HG03045 (cell line): ENCODE measurements around the gene DOCK4.

Experiments used
- ATAC-seq: cut with Tn5 transposase; IDR thresholded peaks from one replicate; pipeline ENCODE4 v1.9.1; 2021; ENCODE audit warnings: mild to moderate bottlenecking, moderate library complexity; ENCODE audit not compliant: unreplicated experiment

DOCK4 gene

DNA sequence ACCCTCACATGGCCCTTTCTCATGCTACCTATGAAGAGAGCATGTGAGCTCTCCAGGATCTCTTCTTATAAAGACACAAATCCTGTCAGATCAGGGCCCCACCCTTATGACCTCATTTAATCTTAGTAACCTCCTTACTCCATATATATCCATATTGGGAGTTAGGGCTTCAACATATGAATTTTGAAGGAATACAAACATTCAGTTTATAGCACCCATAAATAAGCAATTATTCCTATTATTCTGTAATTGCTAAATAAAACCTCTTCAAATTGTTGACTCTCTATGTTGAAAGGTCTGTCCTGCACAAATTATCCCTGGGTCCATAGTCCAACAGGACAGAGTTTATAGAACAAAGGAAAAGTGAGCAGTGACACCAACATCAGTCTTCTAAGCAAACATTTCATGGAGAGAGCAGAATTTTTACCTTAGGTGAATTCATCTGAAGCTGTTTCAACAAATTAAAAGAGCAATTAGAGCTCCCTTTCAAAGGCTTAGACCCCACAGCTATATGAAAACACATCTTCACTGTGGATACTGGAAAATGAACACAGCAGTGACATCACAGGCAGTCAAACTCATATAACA, 12.2 kb downstream of the DOCK4 start:
- ATAC-seq = no peak

DNA sequence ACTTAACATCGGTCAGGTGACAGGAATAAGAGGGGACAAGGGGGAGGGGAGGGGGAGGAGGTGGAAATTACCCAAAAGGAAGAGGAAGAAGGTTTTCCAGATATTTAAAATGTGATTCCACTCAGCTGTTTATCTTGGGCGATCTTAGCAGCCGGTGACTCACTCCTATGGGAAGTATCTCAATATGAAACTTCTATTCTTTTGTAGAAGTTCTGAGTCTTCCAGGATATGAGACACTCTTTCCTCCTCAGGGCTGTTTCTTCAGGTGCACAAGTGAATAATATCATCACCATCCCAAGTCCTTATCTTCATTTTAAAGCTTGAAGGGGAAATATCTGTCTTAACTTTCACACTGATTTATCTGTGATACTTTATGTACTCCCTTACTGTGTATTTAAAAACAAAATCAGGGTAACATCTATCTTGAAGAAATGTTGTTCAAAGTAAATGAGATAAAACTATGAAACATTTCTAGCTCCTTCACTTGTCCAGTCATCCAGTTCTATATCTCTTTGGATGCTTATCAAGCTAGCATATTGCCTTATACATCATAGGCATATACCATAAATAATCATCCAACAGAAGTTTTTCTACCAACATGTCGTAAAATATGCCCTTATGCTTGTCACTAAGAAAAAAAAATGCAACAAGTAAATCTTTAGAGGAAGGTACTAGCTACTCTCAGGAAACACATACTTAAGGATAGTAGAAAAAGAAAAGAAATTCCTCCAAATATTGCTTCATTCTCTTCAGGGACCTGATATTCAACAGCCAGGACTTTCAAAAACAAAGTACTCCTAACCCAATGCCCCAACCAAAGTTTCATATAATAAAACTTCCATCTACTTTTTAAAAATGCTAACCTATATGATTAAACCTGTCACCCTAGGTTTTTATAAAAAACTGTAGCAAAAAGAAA, 13.7 kb downstream of the DOCK4 start:
- no peak for ATAC-seq

DNA sequence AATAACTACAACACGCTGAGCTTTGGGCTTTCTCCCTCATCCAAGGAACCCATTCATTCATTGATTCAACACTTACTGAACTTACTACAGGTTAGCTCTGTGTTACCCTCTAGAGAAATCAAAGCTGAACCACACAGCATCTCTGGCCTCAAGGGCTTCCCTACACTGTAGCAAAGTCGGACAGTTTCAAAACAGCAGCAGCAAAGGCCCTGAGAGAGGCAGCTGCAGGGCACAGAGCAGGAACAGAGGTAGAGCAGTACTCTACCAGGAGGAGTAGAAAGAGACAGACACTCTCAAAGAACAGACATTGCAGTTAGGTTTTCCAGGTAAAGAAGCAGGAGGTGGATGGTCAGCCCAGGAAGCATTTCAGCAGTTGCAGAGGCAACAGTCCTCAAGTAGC, 16.1 kb downstream of the DOCK4 start:
- no peak for ATAC-seq

DNA sequence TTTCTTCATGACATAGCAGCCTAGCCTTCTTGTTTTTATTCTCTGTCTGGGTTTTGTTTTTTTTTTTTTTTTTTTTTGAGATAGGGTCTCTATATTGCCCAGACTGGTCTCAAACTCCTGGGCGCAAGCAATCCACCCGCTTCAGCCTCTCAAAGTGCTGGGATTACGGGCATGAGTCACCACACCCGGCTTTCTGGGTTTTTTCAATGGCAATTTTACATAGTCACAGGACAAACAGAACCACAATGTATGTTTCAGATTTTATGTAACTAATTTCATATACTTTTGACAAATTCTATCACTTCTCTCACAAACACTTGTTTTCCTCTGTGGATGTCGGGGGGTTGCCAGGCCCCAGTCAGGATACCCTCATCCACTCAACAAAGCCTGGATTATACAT, 16.5 kb downstream of the DOCK4 start:
- no peak for ATAC-seq

DNA sequence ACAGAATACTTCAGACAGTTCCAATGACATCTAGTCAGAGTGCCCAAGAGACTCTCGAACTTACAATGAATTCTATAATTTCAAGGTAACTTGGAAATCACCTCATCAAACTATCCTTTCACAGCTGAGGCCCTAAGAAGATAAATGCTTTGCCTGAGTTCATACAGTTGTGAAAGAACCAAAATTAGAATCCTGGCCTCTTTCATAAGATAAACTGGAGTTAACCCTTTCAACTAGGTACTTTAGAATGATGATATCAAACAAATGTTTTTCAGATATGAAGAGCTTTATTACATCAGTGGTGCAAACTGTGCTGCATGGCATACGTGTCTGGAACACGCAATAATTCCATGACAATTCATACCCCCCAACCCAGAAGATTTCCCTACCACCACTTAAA, 17.9 kb downstream of the DOCK4 start:
- ATAC-seq = no peak

DNA sequence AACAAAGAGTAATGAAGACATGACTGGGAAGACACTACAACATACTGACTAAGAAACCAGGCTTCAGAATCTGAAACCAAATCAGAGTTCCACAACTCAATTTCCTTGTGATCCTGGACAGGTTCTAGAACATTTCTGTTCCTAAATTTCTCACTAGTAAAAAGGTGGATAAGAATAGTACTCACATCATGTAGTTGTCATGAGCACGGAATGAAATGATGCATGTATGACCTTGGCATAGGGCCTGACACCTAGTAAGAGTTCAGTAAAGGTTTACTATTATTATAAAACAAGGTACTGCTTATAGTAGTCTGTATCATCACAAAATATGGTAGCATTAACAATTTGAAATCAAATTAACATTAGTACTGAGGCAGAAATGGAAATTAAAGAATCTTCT, 19.9 kb downstream of the DOCK4 start:
- ATAC-seq = no peak

DNA sequence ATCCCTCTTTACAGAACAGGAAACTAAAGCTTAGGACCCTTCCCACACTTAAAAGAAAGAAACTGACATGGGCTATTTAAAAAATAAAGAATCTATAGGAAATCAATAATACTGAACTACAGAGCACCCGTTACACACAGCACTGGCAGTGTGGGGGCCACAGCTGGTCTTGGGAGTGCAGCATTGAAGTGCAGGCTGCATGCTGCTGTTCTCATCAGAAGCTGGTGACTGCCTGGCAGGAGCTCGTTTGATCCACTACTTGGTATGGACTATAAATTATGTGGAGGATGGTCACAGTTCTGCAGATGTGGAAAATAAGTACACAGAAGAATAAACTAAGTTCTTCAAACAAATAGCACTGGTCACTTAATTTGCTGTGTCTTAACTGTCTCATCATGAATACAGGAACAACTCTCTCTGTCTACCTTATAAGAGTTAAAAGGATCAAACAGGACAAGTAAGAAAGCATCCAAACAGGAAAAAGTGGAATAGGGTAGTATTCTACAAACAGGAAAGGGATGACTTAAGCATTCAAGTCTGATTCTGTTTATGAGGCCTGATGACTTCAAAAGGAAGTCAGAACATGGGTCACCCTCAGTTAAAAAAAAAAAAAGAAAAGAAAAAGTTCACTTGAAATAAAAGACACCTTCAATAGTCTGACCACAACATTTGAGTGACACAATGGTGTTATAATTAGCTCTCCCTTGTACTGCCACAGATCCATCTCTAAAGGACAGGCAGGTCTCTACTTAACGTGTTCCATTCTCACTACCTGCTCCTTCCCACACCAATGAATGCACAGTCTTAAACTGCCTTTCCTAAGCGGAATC, 21.0 kb downstream of the DOCK4 start:
- no peak for ATAC-seq

DNA sequence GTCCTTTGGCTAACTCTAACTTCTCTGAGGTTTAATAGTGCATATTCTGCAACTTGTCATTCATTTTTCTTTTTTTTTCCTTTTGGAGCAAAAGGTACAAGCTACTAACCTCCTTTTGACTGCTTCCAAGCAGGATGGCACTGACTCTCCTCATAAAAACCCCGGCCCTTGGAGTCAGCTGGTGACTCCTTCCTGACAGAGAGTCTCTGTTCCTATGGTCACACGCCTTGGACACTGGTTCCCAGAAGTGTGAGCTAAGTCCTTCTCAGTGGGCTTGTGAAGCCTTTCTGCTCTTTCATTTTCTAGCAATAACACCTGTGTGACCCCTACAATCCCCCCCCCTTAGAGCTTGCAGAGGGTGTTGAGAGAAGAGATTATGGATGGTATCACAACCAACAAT, 21.7 kb downstream of the DOCK4 start:
- ATAC-seq = no peak

DNA sequence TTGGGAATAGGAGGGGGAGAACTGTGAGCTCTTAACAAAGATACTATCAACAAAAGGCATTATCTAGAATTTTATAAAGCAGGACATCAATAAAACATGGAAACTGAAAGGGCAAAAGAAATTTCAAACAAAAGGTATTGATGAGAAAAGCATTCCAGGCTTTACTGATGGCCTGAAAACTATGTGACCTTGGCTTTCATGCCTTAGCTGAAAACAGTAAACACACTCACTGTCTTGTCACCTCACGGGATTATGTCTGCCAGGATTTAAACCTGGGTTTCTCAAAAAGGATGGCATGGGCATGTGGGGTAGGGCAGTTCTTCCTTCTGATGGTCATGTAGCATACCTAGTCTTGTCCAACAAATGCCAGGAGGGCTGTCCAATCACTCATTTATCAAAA, 22.9 kb downstream of the DOCK4 start:
- ATAC-seq = no peak

DNA sequence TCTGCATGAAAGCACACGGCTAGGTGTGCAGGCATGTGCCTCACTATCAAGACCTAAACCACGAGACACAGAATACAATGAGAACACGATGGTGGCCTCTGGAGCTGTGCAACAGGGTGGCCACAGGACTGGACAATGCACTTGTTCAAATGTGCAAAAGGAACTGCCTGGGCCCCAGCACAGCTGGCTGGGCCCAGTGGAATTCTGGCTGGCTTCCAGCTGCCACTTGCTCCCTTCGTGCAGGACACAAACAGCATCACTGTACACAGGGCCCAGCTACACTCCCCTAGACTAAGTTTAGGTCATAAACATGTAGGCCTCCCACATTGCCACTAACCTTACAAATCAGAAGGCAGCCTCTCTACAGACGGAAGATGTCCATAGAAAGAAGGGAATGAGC, 23.4 kb downstream of the DOCK4 start:
- no peak for ATAC-seq

DNA sequence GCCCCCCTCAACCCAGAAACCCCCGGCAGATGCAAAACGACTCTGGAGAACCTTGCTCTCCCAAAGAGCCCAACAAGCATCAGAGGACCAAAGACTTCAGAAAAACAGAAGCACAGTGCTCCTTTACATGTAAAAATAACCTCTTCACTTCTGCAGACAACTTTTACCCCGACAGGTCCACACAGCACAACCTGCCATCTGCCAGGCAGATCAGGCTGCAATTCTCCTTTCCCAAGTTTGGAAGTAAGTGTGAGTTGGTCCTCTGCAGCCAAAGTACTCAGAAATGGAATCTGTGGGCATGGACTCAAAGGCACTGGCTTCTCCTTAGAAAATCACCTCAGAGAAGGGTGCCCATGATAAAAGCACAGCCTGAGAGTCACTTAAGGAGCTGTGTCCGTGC, 26.0 kb downstream of the DOCK4 start:
- ATAC-seq = no peak

DNA sequence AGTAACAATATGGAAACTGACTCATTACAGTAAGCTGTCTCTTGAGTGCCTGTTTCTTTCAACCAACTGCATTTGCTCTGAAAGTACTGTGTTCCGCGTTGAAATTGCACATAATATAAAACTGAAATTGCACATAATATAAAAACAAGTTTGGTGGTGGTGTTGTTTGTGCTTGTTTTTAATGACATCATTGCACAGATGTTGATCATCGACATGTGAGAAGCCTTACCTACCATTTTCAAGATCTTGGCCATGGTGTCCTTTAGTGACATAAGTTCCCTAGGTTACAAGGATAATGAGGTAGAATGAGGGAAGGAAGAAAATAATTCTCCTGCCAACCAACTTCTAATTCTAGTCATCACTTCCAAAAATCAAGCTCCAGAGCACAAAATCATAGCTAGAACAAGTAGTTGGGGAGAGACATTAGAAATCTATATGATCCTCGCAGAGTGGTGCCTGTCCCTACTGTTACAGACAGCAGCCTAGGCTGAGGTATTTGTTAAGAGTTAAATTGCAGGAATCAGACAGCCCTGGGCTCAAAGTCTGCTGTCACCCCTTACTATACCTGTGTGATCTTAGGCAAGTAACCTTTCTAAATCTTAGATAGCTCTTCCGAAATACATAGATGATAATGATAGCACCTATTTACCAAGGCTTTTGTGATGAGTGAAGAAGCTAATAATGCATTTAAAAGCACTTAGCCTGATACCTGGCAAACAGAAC, 29.3 kb downstream of the DOCK4 start:
- ATAC-seq = no peak

DNA sequence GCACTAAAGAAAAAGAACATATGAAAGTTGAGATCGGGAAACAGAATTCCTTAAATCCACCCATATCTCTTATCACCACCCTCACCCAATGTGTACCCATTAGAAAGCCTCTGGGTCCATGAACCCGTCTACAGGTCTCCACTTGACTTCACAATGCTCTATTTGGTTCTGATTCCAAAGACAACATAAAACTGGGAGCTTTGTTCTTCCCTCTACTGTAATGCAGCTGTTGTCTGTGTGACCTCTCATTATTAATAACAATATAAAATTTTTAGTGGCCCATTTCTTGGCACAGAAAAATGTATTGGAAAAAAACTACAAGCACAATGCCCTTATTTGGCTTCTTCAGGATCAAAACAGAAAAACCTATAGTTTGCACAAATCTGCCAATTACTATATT, 30.0 kb downstream of the DOCK4 start:
- no peak for ATAC-seq

DNA sequence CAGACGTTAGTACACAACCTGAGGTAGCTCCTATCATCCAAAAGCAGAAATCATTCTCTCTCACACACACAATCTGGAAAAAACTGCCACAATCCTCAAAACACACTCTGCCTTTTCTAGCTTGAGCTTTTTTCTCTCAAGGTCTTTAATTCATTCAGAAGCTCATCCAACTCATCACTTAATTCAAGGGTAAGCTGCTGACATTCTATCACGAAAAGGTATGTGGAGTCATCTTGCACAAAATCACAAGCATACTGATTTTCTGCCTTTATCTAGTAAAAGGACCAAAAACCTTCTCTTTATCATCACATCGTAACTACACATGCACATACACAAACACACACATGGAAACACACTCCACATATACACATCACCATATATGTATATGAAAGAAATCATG, 32.0 kb downstream of the DOCK4 start:
- ATAC-seq = no peak

DNA sequence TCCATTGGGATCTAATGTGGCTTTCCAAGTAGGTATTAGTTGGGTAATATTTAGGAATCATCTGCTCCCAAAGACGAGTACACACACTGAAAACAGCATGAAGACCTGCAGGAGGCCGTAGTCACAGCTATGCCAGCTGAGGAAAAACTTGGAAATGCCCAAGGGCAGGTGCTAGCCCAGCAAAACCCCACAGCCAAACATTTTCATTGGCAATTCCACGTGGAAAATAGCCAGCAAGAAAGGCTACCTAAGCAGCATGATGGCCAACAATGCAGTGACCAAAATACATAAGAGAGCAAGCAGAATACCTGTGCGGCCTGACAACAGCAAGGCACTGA, 32.7 kb downstream of the DOCK4 start:
- no peak for ATAC-seq

DNA sequence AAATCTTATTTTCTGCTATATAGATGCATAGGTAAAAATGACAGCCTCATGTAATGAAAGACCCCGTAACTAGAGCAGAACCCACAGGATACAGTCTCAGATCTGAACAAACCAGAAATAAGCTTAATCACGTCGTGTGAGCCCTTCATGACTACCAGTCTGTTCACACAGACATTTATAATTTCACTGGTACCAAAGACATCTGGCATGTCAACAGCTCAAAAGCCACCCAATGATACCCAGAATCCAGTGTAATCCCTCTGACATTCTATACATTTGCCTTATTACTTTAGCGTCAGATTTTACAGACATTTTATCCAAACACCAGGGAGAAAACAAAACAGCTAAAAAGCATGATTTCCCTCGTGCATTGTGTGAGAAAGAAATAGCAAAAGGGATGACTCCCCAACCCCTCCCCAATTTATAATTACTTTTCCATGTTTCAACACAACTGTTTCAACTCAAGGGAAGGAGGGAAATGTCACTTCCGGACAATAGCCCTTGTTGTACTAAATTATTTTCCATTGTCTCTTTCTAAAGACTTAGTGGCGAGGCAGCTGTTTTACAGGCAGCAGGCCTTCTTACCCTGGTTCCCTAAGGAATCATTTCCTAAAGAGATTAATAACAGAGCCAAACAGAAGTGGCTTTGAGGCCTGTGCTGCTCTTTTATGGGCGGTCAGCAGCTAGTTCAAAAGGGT, 33.2 kb downstream of the DOCK4 start:
- no peak for ATAC-seq

DNA sequence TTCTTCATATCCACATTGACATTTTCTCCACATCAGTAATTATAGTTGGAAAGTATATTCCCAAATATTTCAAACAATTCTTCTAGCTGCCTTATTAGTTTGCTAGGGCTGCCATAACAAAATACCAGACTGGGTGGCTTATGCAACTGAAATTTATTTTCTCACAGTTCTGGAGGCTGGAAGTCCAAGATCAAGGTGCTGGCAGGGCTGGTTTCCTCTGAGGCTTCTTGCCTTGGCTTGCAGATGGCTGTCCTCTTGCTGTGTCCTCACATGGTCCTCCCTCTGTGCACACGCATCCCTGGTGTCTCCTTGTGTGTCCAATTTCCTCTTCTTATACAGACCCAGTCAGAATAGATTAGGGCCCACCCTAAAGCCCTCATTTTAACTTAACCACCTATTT, 34.5 kb downstream of the DOCK4 start:
- ATAC-seq = no peak

DNA sequence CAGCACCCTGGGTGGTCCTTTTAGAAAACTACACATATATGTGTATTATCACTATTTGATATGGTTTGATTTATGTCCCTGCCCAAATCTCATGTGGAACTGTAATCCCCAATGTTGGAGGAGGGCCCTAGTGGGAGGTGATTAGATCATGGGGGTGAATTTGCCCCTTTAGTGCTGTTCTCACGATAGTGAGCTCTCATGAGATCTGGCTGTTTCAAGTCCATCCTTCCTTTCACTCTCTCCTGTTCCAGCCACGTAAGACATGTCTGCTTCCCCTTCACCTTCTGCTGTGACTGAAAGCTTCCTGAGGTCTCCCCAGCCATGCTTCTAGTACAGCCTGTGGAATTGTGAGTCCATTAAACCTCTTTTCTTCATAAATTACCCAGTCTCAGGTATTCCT, 37.3 kb downstream of the DOCK4 start:
- no peak for ATAC-seq

DNA sequence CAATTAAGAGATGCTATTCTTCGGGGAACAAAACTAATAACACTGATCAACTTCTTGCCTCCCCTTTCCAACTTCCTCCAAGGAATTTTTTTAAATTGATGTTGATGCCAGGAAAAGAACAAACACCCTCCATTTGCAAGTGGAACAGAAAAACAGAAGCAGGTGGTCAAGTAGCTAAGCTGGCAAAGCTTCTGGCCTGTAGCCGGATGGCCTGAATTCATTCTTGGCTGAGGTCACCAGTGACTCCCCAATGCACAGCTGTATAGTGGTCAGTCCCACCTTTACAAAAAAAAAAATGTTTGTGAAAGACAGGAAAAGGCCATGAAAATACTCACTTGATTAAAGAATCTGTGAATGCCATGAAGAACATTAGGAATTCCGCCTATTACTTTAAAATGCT, 39.1 kb downstream of the DOCK4 start:
- ATAC-seq = no peak

DNA sequence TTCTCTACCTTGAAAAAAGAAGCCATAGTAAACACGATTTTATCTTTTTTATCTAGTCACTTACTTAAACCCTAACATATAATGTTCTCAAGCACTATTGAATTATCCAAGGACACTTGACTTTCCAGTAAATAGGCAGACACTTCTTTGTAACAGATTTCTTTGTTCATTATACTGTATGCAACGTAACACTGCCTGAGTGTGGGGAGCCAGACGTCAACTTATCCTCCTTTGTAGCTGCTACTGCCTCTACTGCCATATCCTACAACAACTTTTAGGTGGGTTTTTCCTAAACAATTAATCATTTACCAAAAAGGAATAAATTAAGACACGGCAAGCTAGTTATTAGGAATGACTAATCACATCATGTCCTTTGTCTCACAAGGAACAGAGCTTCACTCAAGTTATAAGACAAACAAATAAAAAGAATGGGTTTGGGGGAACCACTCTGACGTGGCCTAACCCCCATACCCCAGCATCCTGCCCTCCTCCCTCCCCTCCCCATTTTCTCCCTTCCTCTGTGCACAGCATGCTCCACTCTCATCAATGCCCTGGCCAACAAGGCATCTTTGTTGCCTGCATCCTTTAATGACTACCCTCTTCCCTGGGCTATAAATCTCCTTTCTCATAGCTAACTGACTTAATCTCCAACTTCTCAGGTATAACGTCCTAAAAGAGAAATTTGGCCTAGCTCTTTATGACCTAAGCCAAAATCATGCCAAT, 43.3 kb downstream of the DOCK4 start:
- ATAC-seq = no peak
